SKM-1 treated with dmso at 0.1 percent for 144 hours (cell line): ENCODE measurements around the gene CADPS.

Experiments used
- DNase-seq: peaks from one replicate; lab custom pipeline; 2025; ENCODE audit not compliant: unreplicated experiment; lab: John Stamatoyannopoulos, UW

The CADPS gene

DNA sequence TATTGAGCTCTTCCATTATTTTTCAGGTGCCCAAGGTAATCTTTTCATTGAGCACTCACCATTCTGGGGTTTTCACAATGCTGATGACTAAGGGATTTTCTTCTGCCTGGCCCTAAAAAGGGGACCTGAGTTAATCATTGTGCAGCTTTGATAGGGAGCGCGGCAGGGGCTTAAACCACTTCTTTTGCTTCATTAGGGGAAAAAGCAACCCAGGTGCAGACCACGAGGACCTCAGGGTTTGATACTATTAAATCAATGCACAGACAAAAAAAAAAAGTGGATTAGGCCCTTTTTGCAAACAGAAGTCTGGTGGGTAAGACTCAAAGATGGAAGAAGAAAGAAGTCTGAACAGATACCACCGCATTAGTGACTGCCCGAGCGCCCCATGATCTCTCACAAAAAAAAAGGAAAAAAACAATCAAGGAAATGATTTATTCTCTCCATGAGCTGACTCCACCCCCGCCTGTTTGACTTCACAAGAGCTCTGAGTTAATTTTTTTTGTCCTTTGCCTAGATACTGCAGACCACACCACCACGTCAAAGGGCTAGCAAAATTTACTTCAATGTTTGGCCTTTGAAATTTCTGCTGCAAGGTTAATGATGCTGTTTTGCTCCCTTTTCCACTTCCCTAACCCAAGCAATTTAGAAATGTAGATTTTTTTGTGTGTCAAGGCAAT is 423.9 kb downstream of the CADPS start:
- DNase-seq, result no peak

DNA sequence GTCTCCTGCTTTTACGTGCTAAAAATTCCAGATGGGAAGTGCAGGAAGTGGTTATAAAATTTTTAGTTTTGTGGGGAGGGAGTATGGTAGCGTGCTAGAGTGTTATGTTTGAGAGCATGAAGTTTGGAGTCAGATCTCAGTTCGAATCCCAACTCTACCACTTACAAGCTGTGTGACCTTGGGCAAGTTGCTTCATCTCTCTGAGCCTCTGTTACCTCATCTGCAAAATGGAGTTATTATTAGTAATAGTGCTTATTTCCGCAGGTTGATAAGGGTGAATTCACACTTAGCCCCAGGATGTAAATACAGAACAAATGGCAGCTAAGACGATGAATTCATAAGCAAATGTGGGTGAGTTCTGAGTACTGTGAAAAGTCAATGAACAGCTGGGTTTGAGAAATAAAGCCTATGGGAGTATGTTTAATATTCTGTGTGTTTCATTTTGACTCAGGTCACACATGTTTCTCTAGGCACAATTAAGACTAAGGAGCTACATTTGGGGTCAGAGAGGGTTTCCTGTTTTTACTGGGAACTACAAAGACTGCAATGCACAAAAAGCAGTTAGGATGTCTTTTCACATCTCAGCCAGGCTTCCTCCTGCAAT is 428.8 kb downstream of the CADPS start:
- no peak for DNase-seq

DNA sequence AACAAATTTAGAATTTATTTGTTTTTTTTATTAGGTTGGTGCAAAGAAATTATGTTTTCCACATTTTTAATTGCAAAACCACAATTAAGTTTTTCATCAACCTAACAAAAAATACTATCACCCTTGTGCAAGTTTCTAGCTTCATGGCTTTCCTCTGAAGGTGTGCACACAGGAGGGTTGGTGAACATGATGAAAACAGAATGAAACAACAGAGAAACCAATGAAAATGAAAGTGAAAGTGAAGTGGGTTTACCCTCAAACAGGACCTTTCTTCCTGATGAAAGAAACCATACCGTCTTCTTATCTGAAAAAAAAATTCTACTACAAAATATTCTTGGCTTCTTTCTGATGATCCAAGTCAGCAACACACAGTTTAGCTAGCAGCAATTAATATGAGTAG is 429.9 kb downstream of the CADPS start:
- peak; percentile 34 for DNase-seq

DNA sequence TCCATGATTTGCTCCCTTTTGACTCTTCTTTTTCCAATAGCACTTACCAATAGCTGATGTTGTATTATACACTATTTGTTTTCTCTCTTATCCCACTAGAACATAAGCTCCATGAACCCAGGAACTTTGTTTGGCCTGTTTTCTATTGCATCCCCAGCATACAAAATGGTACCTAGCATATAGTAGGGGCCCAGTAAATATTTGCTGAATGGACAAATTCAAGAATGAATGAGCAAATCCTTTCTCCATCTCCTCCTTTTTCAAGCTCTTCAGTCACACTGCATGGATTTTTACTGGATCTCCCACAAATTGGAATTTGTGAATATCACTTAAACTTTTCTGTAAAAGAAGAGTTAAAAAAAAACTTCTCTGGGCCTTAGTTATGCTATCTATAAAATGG is 435.2 kb downstream of the CADPS start:
- DNase-seq, result no peak

DNA sequence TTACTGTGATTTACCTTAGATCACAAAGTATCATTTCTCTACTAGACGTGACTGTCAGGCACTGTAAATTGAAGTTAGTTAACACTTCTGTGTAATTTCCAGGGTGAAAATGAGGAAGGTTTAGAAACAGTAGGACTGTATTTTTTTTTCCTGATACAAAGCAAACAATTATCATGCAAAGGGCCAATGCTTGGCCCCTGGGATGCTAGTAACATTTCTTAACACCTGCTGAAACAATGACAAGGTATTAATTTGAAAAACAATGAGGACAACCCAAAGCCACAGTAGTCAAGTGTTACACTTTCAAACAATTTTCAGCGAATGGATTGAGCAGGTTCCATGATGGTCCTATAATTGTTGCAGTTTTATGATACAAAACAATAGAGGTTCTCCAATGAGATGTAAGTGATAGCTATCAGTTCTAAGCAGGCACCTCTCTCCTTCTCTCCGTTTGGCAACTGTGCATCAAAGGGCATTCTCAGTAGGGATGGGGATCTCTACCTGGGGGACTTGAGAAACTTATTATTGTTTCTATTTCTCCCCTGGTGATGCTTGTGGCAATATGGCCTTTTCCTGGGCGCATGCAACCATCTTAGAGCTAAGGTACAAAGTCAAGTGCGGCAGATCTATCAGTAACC is 435.9 kb downstream of the CADPS start:
- DNase-seq, result no peak

DNA sequence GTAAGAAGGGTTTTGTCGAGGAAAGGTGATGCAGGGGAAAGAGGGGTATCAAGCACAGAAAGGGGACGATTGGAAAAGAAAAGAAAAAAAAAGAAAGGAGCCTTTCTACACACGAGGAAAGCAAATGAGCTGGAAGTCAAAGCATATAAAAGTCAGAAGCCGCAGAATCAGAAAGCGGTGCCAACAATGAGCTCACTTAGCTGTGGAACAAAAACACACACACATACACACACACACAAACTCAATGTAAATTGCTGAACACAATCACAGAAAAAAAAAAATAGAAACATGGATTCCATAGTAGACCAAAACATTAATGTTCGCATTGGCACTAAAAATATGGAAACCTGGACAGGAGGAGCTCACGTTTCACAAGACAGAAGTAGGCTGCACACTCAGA is 438.4 kb downstream of the CADPS start:
- DNase-seq, result no peak

DNA sequence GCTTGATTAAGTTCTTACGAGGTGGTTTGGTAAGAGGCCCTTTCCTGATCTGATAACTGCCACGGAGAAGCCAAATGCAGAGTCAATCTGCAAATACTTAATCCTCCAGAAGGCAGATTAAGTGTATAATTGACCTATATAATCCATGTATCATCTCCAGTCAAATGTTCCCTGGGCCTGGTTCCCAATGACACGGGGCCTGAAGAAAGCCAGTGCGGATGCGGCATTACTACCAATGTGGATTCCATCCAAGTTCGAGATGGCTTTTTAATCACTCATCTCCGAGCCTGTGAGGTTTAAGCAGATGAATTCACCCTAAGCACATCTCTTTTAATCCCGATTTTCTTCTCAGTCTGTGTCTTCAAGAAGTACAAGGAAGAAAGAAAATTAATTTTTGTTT is 441.8 kb downstream of the CADPS start:
- no peak for DNase-seq

DNA sequence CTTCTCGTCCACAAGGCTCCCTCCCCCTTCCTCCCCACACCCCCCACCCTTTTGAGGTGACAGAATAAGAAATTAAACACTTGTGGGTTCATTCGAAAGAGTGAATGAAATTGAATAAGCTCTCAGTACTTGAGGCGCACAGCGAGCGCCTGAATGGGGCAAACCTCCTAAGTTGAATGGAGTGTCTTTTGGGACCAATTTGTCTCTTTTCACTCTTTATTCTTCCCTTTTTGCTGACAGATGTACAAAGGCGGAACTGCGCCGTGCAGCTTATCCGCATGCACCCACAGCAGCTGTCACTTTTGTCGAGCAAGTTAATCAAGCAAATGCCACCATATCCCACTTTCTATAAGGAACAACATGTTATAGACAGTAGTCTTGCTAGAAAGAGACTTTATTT is 454.0 kb downstream of the CADPS start:
- DNase-seq, result no peak

DNA sequence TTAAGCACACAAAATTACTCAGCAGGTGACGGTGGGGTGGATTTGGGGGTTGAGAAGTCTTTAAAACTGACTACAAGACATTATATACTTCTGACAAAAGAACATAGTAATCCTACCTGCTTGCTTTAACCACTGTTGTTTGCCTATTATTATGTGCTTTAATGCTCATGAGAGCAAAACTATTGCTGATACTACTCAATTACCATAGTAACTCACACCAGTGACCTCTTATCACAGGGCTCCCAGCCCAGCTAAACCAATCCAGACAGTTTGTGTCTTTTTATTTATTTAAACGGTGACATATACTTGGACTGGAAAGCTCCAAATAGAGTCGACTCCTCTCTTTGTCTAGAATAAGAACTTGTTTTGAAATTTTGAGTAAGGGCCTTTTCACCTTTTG is 459.1 kb downstream of the CADPS start:
- no peak for DNase-seq

DNA sequence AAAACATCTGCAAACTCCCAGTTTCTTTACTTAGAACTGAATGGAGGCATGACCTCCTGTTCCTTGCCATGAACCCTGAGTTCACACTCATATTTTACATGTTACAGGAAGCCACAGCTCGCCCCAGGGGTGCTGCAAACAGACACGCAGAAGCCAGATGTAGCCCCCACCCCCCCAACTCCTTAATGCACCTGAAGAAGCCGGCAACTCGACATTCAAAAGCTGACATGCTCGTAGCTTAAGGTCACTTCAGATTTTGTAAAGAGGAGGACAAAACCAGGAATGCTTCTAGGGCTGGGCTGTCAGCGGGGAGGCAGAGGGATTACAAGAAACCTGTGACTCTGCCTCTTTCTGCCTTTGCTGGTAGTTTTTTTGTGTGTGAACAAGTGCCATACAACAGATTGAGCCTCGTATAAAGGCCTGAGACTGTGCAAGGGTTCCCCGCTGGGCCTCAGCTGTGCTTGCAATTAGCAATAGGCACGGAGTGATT is 459.9 kb downstream of the CADPS start:
- DNase-seq, result no peak

DNA sequence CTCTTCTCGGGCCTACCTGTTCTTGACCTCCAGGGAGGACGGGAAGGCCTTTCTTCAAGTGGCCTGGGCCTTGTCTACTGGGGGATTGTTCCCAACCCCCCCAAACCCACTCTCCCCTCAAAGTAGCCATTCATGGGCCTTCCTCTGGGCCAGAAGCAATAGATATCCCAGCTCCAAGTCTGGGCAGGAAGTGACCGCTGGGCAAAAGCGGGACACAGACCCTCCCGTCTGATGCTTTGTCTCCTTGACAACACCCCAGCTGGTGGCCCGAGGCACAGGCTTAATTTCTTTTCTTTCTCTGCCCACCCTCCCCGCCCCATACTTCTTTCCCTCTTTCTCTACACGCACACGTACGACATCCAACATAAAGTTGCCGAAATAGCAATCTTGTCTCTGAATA is 460.4 kb downstream of the CADPS start:
- no peak for DNase-seq

DNA sequence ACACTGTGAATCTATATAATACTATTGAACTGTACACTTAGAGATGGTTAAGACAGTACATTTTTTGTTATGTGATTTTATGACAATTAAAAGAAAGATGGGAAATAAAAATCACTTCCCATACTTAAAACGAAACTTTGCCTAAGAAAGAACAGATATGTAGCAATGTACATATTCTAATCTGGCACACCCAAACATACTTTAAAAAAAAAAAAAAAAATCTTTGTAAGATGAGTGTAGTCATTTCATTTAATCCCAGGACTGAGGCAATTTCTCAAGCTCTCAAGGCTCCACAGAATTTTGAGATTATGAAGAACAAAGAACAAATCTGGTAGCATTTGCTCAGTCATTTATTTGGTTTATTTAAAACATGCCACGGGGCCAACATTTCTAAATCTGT is 461.5 kb downstream of the CADPS start:
- DNase-seq, result no peak

DNA sequence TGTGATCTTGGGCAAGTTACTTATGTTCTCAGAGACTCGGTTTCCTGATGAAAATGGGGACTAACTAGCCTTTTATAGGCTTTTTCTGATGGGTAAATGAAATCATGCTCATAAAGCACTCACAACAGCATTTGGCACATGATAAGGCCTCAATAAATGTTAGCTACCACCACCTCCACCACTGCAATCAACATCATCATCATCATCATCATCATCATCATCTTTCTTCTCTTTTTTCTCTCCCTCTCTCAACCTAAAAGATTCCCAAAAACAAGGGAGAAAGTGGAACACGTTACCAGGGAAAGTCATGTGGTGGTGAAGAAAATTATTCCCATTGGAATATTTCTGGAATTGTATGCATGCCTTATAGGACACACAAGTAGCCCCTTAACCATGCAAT is 468.3 kb downstream of the CADPS start:
- DNase-seq, result no peak

DNA sequence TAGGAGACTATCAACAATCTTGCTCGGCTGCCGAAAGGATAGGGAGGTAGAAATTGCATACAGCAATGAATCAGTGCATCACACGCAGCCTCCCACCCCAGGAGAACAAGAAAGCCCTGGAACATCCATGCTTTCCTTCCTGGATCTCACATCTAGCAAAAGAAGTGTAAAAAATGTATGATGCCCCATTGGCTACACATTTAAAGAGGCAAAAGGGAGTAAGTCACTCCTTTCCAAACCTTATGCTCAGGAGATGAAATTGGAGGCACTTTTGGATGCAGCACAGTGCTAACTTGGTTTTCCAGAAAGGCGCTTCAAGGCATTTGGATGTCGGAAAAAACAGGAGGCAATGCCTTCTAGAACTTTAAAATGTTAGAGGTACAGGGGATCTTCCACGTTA is 469.6 kb downstream of the CADPS start:
- no peak for DNase-seq

DNA sequence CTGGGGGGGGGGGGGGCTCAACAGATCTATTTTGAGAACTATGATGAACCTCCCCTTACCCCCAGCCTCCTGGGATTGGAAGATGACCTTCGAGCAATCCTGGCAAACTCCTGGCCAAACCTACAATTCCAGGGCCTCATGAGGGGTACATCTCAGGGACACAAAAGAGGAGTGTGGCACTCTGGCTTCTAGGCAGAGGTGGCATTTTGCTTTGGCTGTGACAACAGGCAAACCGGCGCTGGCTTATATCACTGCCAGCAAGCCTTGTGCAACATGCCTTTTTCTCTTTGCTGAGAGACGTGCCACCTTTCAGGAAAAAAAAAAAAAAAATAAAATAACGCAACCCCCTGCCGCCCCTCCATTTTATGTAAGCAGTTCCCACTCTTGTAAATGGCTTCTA is 470.1 kb downstream of the CADPS start:
- no peak for DNase-seq

DNA sequence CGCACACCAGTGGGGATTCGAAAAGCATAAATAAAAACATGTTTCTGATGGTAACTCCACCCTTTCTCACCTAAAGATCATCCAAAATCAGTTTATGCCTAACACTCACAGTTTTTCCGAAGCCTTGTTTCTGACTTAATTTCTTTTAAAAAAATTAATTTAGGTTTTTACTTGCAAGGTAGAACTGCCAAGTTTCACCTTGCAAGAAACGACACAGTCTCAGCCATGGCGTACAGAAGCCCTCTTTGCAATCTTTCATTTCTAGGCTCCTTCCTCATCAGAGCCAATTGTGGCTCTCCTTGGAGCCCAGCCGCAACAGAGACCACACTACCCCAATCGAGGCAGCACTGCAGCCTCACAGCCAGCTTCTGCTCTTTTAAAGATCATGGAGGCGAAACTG is 470.9 kb downstream of the CADPS start:
- no peak for DNase-seq

DNA sequence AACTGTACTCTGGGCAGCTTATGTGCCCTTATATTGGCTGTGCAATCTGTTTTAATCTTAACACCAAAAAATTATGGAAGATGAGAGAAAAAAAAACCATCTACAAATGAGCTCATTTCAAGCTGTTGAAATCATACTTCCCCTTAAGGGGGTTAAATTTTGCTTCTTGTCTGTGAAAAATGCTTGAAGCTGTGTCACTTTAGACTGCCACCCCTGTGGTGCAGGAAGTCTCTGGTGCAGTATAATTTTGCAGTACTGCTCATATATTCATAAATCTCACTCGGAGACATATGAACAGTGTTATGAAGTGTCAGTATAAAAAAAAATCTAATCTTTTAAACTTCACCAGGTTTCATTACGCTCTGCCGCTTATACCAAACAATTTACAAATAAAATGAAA is 471.5 kb downstream of the CADPS start:
- no peak for DNase-seq

DNA sequence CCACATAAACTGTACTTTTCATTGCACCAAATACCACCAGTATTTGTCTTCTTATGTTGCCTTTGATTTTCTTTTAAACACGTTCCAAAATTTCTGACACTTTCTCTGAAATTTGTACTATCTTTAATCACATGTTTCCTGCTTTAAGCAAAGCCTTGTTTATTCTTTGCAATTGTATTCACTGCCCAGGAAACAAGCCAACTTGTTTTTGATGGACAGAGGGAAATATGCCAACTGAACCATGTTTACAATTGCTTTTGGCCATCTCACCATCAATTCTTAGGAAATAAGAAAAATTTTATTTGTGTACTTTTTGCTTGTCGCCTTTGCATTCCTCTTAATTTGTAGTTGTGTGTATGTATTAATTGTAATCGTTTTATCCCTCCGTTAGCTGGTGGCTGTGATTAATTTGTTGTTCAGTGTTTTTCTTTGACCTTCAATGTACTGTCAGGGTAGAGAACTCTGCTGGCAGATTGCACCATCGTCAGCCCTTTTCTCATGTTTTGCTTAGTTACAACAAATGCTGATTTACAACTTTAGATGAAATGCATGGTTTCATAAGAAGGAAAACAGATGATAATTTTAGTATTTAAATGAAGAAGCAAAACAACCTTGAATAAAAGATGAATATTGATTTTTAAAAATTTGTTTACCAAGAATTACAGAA is 482.5 kb downstream of the CADPS start:
- no peak for DNase-seq

DNA sequence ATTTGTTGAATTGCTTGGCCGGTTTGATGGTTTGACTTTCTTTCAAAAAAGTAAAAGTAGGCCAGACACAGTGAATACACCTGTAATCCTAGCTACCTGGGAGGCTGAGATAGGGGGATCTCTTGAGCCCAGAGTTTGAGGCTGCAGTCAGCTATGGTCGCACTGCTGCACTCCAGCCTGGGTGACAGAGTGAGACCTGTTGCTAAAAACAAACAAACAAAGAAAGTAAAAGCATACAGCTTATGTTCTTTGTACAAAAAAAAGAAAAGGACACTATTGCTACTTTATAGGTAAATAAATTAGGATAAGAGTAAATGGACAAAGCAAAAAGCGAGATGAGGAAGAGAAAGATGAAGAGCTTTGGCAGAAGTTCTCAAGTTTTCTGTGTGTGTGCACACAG is 488.0 kb downstream of the CADPS start:
- no peak for DNase-seq

DNA sequence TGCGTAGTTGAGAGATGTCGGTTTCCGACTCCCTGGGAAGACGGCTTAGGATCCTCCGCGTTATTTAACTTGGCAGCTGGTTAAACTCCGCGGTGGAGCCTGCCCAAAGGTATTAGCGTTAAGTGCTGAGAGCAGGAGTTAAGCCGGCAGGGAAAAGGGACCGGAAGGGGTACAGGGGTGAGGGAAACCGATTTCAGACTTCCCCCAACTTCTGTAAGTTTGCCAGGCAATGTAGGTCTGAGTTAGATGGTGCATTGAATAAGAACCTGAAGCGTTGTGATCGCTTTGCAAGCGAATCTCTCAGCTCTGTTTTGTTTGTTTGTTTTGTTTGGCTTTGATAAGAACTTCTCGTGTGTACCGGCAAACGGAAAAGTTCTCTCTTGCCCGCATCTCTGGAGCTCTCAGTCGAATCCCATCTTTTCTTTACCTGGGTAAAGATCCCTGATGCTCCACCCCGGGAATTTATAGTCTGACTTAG is 495.9 kb downstream of the CADPS start:
- no peak for DNase-seq

DNA sequence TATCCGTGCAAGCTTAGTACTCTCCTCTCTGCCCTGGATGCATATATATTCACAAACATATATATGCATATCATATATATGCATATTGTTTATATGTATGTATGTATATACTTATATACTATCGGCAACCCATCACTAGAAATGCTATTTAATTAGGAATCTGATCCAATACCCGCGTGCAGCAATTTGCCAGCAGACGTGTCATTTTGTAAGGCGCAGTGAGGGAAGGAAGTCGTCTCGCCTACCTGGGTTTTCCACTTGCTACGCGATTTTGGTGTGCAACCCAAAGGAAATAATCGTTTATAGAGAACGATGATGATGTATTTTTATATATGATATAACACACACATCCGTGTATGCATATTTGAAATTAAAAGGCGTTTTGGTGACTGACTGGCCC is 496.3 kb downstream of the CADPS start:
- no peak for DNase-seq

DNA sequence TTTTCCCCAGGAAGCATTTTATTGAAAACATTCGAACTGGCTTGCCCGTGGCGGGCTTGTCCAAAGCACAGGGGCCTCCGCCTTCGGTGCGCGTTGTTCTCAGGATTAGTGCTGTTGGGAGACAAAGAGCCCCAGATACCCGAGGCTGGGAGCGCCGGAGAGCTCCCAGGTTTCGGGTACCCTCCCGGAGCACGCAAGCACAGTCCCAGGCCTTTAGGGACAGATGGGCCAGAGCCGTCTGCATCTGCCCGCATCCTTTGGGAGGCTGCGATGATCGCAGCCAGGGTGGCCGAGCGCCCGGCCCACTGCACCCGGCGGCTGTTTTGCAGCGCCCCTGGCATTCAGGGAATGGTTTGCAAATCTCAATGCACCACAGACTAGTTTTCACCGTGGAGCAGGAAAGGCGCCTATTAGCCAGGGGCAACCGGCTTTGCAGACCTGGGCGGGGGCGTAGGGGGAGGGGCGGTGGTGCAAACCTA is 496.9 kb downstream of the CADPS start:
- no peak for DNase-seq
